ENCODE results near the gene RIN1. TPM values are rescaled to one million over a fixed set of nuclear protein-coding genes. Genes with fewer than 3 reads are reported as not detected.

The RIN1 gene
- total and polyA plus RNA-seq, 9 of the 15 experiments (the other 6 are each of a cell fraction or from before 2014, with no cell fraction given) = 0.01 to 1.2 (median 0.45) TPM; not detected in 1

DNA sequence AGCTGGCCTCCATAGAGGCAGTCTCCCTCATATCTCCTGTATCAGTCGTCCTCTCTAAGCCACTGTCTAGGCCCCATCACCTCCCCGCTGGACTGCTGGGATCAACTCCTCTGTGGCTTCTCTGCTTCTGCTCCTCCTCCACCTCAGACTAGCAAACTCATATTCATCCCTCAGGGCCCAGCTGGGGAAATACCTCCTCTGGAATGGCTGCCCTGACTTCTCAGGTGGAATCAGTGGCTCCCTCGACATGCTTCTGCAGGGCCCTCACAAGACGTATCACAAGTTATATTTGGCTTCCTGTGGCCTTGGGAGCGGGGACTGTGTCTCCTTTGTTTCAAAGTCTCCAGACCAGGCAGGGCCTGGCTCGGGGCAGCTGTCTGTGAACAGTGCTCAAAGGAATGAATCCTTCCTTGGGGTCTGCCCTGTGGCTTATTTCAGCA lies 25.3 kb upstream of the RIN1 start (continued):
- TF ChIP-seq USF2 (CRISPR knock-in tag; IDR thresholded peaks at IDR 0.05) = no peak
- no peak for TF ChIP-seq NR2F6 (CRISPR knock-in tag; IDR thresholded peaks at IDR 0.05)
- TF ChIP-seq SMARCE1 (IDR thresholded peaks at IDR 0.05) = no peak
- TF ChIP-seq TEAD4 (IDR thresholded peaks at IDR 0.05; ENCODE audit: low read length) = no peak
- no peak for TF ChIP-seq TEAD4 (CRISPR knock-in tag; IDR thresholded peaks at IDR 0.05; ENCODE audit: borderline replicate concordance)
- TF ChIP-seq ILK (tag; IDR thresholded peaks at IDR 0.05; ENCODE audit: borderline replicate concordance, low read depth) = no peak
- no peak for TF ChIP-seq ELK1 (CRISPR knock-in tag; IDR thresholded peaks at IDR 0.05)
- TF ChIP-seq POLR2AphosphoS2 (IDR thresholded peaks at IDR 0.05; ENCODE audit: low read length) = peak; percentile 88
- TF ChIP-seq ZNF696 (CRISPR knock-in tag; conservative IDR thresholded peaks at IDR 0.05) = 0 out of 2 replicates have a peak, but pooled peaks have one; percentile 2
- TF ChIP-seq, protein P1, sequence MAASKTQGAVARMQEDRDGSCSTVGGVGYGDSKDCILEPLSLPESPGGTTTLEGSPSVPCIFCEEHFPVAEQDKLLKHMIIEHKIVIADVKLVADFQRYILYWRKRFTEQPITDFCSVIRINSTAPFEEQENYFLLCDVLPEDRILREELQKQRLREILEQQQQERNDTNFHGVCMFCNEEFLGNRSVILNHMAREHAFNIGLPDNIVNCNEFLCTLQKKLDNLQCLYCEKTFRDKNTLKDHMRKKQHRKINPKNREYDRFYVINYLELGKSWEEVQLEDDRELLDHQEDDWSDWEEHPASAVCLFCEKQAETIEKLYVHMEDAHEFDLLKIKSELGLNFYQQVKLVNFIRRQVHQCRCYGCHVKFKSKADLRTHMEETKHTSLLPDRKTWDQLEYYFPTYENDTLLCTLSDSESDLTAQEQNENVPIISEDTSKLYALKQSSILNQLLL (CRISPR knock-in tag; IDR thresholded peaks at IDR 0.05; ENCODE audit: borderline replicate concordance) = no peak
- TF ChIP-seq NFIC (IDR thresholded peaks at IDR 0.05) = no peak
- no peak for TF ChIP-seq ZNF518B (CRISPR knock-in tag; IDR thresholded peaks at IDR 0.05)
- 0 out of 2 replicates have a peak, but pooled peaks have one; percentile 14 for TF ChIP-seq ZNF717 (CRISPR knock-in tag; IDR thresholded peaks at IDR 0.05)
- TF ChIP-seq KDM5B (IDR thresholded peaks at IDR 0.05; ENCODE audit: insufficient replicate concordance, low read depth, low read length) = peak; percentile 14
- TF ChIP-seq ATF3 (IDR thresholded peaks at IDR 0.05) = no peak
- no peak for TF ChIP-seq ATF3 (CRISPR knock-in tag; conservative IDR thresholded peaks at IDR 0.05)
- 0 out of 2 replicates have a peak, but pooled peaks have one; percentile 18 for TF ChIP-seq TFAP4 (CRISPR knock-in tag; IDR thresholded peaks at IDR 0.05; ENCODE audit: borderline replicate concordance)
- no peak for TF ChIP-seq ZNF77 (CRISPR knock-in tag; IDR thresholded peaks at IDR 0.05)

Data from K562 (cell line).